ENCODE measurements around the gene SORL1.

DNA sequence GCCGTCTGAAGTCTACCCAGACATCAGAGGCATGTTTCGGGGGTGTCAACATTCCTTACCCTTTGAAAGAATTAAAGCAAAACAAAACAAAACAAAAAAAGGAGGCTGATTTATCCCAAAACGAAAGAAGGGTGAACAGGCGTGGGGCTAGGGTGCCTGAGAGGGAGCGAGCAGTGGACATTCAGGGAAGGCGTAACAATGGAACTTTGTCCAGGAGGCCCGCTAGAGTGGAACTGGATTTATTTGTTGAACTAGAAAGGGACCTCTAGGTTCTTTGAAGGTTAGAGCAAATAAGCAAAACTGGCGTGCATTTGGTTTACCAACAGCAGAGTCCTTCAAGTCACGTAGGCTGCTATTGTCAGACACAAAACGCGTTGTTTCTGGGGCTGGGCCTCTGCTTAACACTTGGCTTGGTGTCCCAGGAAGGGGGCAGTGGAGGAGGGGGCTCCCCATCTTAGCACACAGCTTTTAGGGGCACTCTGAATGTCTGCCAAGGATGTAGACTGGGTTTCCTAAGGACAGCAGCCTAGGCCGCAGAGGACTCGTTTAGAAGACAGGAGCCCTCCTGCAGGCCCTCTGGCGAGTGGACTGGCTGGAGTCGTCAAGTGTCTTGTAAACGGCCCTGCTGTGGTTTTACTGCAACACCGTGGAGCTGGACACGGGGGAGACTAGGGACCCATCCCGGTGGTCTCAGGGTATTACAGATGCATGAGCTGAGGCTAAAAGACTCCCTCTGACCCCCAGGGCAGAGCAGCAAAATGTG, 204.4 kb downstream of the SORL1 start:
- TF ChIP-seq, protein P1, sequence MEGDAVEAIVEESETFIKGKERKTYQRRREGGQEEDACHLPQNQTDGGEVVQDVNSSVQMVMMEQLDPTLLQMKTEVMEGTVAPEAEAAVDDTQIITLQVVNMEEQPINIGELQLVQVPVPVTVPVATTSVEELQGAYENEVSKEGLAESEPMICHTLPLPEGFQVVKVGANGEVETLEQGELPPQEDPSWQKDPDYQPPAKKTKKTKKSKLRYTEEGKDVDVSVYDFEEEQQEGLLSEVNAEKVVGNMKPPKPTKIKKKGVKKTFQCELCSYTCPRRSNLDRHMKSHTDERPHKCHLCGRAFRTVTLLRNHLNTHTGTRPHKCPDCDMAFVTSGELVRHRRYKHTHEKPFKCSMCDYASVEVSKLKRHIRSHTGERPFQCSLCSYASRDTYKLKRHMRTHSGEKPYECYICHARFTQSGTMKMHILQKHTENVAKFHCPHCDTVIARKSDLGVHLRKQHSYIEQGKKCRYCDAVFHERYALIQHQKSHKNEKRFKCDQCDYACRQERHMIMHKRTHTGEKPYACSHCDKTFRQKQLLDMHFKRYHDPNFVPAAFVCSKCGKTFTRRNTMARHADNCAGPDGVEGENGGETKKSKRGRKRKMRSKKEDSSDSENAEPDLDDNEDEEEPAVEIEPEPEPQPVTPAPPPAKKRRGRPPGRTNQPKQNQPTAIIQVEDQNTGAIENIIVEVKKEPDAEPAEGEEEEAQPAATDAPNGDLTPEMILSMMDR (IDR thresholded peaks at IDR 0.05), result no peak
- TF ChIP-seq POLR2A (IDR thresholded peaks at IDR 0.05), result no peak

Measured in testis (tissue), 2 donors.